Stimulated activated CD4-positive, alpha-beta T cell treated with anti-CD3 and anti-CD28 coated beads, Interleukin-1b, Interleukin-23, amount 100 ng/mL, for 1 hour (primary cell): ENCODE data around the gene CMTM3.
"Not testable (repeated sequence)": the region's sequence is repeated elsewhere in the genome, so short reads cannot be mapped to it uniquely, and the experiment has no call there.

Source experiments
- DNase-seq, 2 donors: peaks; one replicate each; pipeline ENCODE4 v3.0.0-alpha.2; 2020; ENCODE audit warnings: low read depth in 2 of 2

CMTM3 gene

GRCh38 chr16:66581246-66581952, 23.1 kb upstream of the CMTM3 start:
- no peak for DNase-seq

- DNase-seq: no peak
These were observed 18.8 kb upstream of the CMTM3 start for GRCh38 chr16:66585481-66586239.

GRCh38 chr16:66587881-66588600, 16.5 kb upstream of the CMTM3 start:
- DNase-seq: no peak

GRCh38 chr16:66588981-66589713, 15.4 kb upstream of the CMTM3 start:
- DNase-seq: peak in 1 of 2 donors; percentile 40

- no peak for DNase-seq
These were observed 14.2 kb upstream of the CMTM3 start for GRCh38 chr16:66590322-66590721.

- no peak for DNase-seq
These were observed 13.5 kb upstream of the CMTM3 start for GRCh38 chr16:66591018-66591417.

GRCh38 chr16:66592241-66592640, 12.3 kb upstream of the CMTM3 start:
- DNase-seq: no peak

GRCh38 chr16:66592814-66593213, 11.7 kb upstream of the CMTM3 start:
- no peak for DNase-seq

- no peak for DNase-seq
These were observed 9.8 kb upstream of the CMTM3 start for GRCh38 chr16:66594739-66595138.

GRCh38 chr16:66596559-66596958, 7.9 kb upstream of the CMTM3 start:
- not testable (repeated sequence) for DNase-seq

- no peak for DNase-seq
These were observed 7.3 kb upstream of the CMTM3 start for GRCh38 chr16:66596986-66597848.

GRCh38 chr16:66598111-66598510, 6.4 kb upstream of the CMTM3 start:
- DNase-seq: no peak

- no peak for DNase-seq
These were observed 4.8 kb upstream of the CMTM3 start for GRCh38 chr16:66599726-66600125.

- DNase-seq: no peak
These were observed 4.0 kb upstream of the CMTM3 start for GRCh38 chr16:66600477-66600876.

- DNase-seq: no peak
These were observed 3.0 kb upstream of the CMTM3 start for GRCh38 chr16:66601471-66601870.

- DNase-seq: peak; percentile 21 to 23
These were observed 748 bp upstream of the CMTM3 start for GRCh38 chr16:66603537-66604375.

- DNase-seq: no peak
These were observed 874 bp downstream of the CMTM3 start for GRCh38 chr16:66605177-66605978.

GRCh38 chr16:66605979-66606751, 1.7 kb downstream of the CMTM3 start:
- DNase-seq: no peak
